ENCODE data around the gene SCARF2. TPM values are rescaled to one million over a fixed set of nuclear protein-coding genes. Genes with fewer than 3 reads are reported as not detected.

SCARF2 gene
- total and polyA plus RNA-seq, 2 experiments from 2014 or later: 1.8 to 16.6 TPM

DNA sequence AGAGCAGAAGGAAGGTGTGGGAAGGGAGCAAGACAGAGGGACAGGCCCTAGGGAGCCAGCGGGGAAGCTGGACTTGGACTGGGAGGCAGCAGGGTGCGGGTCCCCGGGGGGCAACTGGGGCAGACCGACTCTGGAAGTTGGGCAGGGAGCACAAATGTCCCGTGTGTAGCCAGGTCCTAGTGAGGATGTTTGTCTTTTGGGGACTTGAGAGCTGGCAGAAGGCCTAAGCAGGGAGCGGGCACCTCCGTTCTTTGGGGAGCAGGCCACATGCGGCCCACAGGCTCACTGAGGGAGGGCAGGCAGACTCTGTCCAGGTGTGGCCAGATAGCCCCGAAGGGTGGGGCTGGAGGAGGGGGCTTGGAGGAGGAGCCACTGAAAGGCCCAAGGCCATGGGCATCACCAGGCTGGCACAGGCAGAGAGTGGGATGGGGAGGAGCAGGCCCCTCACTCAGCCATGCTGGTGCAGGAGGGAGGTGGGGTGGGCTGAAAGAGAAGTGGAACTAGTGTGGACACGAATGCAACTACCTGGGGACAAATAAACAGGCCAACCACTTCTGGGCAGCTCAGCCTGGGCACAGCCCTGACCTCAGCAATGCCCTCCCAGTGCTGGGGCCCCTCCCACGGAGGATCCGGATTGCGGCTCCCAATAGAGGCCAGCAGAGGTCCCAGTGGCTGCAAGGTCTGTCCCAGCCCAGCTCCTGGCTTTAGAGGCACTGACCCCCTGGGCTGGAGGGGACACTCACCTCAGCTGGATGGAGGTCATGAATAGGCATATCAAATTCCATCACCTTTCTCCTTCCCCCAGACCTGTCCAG is 1.3 kb upstream of the SCARF2 start:
- Histone ChIP-seq H2AFZ (peak overlapping the region; percentile 94; the same call in 1 of the 2 replicates), H3K27me3 (ENCODE audit: insufficient read depth) (peaks cover 56% of the 10 kb centered on the region), H3K27ac (ENCODE audit: low read depth) (no peak overlapping the region), H3K4me2 (peak overlapping the region; percentile 92), H3K79me2 (replicated peaks; ENCODE audit: insufficient read depth) (peaks cover 9% of the 10 kb centered on the region), H3K9me2 (ENCODE audit: insufficient read depth) (no peaks in the 10 kb centered on the region), H3K36me3 (ENCODE audit: insufficient read depth) (no peaks in the 10 kb centered on the region), H3K4me1 (ENCODE audit: insufficient read depth) (peaks cover 7% of the 10 kb centered on the region; the same call in 1 of the 2 replicates), H4K20me1 (replicated peaks; ENCODE audit: insufficient read depth) (peaks cover 8% of the 10 kb centered on the region; the same call in 1 of the 2 replicates), H3K4me3 (peak overlapping the region; percentile 74), H3F3A (replicated peaks; ENCODE audit: low read depth) (0 out of 2 replicates have a peak, but pooled peaks cover 3% of the 10 kb centered on the region)
- TF ChIP-seq CREB1 (CRISPR knock-in tag; IDR thresholded peaks at IDR 0.05; ENCODE audit: low read depth) (no peak), NANOG (IDR thresholded peaks at IDR 0.05; ENCODE audit: borderline replicate concordance) (no peak)
- TF ChIP-seq, protein P1, sequence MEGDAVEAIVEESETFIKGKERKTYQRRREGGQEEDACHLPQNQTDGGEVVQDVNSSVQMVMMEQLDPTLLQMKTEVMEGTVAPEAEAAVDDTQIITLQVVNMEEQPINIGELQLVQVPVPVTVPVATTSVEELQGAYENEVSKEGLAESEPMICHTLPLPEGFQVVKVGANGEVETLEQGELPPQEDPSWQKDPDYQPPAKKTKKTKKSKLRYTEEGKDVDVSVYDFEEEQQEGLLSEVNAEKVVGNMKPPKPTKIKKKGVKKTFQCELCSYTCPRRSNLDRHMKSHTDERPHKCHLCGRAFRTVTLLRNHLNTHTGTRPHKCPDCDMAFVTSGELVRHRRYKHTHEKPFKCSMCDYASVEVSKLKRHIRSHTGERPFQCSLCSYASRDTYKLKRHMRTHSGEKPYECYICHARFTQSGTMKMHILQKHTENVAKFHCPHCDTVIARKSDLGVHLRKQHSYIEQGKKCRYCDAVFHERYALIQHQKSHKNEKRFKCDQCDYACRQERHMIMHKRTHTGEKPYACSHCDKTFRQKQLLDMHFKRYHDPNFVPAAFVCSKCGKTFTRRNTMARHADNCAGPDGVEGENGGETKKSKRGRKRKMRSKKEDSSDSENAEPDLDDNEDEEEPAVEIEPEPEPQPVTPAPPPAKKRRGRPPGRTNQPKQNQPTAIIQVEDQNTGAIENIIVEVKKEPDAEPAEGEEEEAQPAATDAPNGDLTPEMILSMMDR (conservative IDR thresholded peaks at IDR 0.05; ENCODE audit: low read depth in 2 of 2): peak; percentile 34 to 54; a peak in 3 of 4 replicates
- ATAC-seq (peak; percentile 41), DNase-seq (ENCODE audit: low spot score) (peak; percentile 65)
- peaks cover 3% of the 10 kb centered on the region; the same call in 1 of the 3 replicates for H3K36me3 Mint-ChIP-seq (ENCODE audit: low read depth)
- H3K27me3 Mint-ChIP-seq (ENCODE audit: insufficient read depth, low read depth, poor library complexity): peaks cover 46% of the 10 kb centered on the region
- peaks cover 10% of the 10 kb centered on the region for H3K4me1 Mint-ChIP-seq
- no peaks in the 10 kb centered on the region; the same call in 2 of the 3 replicates for H3K9me3 Mint-ChIP-seq
- H3K4me3 Mint-ChIP-seq: peak overlapping the region; percentile 59
- H3K27ac Mint-ChIP-seq: no peak overlapping the region

- Histone ChIP-seq H3F3A (replicated peaks; ENCODE audit: low read depth) (0 out of 2 replicates have a peak, but pooled peaks cover 3% of the 10 kb centered on the region), H3K79me2 (replicated peaks; ENCODE audit: insufficient read depth) (peaks cover 9% of the 10 kb centered on the region), H3K4me3 (peak overlapping the region; percentile 74), H4K20me1 (replicated peaks; ENCODE audit: insufficient read depth) (peaks cover 8% of the 10 kb centered on the region; the same call in 1 of the 2 replicates), H3K27ac (ENCODE audit: low read depth) (no peak overlapping the region), H3K4me2 (peak overlapping the region; percentile 92), H3K27me3 (ENCODE audit: insufficient read depth) (peaks cover 62% of the 10 kb centered on the region), H3K36me3 (ENCODE audit: insufficient read depth) (no peaks in the 10 kb centered on the region), H3K9me2 (ENCODE audit: insufficient read depth) (no peaks in the 10 kb centered on the region), H2AFZ (peak overlapping the region; percentile 94), H3K4me1 (ENCODE audit: insufficient read depth) (peaks cover 7% of the 10 kb centered on the region; the same call in 1 of the 2 replicates)
- no peaks in the 10 kb centered on the region; the same call in 2 of the 3 replicates for H3K9me3 Mint-ChIP-seq
- H3K4me1 Mint-ChIP-seq: peaks cover 10% of the 10 kb centered on the region
- peaks cover 3% of the 10 kb centered on the region; the same call in 1 of the 3 replicates for H3K36me3 Mint-ChIP-seq (ENCODE audit: low read depth)
- peak overlapping the region; percentile 59 for H3K4me3 Mint-ChIP-seq
- H3K27ac Mint-ChIP-seq: no peak overlapping the region
- DNase-seq (ENCODE audit: low spot score): no peak
- peaks cover 48% of the 10 kb centered on the region for H3K27me3 Mint-ChIP-seq (ENCODE audit: insufficient read depth, low read depth, poor library complexity)
- no peak for ATAC-seq
- TF ChIP-seq POLR2AphosphoS5 (IDR thresholded peaks at IDR 0.05; ENCODE audit: low read depth): no peak
- TF ChIP-seq, protein P2, sequence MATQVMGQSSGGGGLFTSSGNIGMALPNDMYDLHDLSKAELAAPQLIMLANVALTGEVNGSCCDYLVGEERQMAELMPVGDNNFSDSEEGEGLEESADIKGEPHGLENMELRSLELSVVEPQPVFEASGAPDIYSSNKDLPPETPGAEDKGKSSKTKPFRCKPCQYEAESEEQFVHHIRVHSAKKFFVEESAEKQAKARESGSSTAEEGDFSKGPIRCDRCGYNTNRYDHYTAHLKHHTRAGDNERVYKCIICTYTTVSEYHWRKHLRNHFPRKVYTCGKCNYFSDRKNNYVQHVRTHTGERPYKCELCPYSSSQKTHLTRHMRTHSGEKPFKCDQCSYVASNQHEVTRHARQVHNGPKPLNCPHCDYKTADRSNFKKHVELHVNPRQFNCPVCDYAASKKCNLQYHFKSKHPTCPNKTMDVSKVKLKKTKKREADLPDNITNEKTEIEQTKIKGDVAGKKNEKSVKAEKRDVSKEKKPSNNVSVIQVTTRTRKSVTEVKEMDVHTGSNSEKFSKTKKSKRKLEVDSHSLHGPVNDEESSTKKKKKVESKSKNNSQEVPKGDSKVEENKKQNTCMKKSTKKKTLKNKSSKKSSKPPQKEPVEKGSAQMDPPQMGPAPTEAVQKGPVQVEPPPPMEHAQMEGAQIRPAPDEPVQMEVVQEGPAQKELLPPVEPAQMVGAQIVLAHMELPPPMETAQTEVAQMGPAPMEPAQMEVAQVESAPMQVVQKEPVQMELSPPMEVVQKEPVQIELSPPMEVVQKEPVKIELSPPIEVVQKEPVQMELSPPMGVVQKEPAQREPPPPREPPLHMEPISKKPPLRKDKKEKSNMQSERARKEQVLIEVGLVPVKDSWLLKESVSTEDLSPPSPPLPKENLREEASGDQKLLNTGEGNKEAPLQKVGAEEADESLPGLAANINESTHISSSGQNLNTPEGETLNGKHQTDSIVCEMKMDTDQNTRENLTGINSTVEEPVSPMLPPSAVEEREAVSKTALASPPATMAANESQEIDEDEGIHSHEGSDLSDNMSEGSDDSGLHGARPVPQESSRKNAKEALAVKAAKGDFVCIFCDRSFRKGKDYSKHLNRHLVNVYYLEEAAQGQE (IDR thresholded peaks at IDR 0.05; ENCODE audit: unreplicated experiment): no peak
- TF ChIP-seq JUNB (IDR thresholded peaks at IDR 0.05; ENCODE audit: unreplicated experiment): no peak
- TF ChIP-seq EZH2phosphoT487 (IDR thresholded peaks at IDR 0.05; ENCODE audit: unreplicated experiment): no peak
- TF ChIP-seq, protein P3, sequence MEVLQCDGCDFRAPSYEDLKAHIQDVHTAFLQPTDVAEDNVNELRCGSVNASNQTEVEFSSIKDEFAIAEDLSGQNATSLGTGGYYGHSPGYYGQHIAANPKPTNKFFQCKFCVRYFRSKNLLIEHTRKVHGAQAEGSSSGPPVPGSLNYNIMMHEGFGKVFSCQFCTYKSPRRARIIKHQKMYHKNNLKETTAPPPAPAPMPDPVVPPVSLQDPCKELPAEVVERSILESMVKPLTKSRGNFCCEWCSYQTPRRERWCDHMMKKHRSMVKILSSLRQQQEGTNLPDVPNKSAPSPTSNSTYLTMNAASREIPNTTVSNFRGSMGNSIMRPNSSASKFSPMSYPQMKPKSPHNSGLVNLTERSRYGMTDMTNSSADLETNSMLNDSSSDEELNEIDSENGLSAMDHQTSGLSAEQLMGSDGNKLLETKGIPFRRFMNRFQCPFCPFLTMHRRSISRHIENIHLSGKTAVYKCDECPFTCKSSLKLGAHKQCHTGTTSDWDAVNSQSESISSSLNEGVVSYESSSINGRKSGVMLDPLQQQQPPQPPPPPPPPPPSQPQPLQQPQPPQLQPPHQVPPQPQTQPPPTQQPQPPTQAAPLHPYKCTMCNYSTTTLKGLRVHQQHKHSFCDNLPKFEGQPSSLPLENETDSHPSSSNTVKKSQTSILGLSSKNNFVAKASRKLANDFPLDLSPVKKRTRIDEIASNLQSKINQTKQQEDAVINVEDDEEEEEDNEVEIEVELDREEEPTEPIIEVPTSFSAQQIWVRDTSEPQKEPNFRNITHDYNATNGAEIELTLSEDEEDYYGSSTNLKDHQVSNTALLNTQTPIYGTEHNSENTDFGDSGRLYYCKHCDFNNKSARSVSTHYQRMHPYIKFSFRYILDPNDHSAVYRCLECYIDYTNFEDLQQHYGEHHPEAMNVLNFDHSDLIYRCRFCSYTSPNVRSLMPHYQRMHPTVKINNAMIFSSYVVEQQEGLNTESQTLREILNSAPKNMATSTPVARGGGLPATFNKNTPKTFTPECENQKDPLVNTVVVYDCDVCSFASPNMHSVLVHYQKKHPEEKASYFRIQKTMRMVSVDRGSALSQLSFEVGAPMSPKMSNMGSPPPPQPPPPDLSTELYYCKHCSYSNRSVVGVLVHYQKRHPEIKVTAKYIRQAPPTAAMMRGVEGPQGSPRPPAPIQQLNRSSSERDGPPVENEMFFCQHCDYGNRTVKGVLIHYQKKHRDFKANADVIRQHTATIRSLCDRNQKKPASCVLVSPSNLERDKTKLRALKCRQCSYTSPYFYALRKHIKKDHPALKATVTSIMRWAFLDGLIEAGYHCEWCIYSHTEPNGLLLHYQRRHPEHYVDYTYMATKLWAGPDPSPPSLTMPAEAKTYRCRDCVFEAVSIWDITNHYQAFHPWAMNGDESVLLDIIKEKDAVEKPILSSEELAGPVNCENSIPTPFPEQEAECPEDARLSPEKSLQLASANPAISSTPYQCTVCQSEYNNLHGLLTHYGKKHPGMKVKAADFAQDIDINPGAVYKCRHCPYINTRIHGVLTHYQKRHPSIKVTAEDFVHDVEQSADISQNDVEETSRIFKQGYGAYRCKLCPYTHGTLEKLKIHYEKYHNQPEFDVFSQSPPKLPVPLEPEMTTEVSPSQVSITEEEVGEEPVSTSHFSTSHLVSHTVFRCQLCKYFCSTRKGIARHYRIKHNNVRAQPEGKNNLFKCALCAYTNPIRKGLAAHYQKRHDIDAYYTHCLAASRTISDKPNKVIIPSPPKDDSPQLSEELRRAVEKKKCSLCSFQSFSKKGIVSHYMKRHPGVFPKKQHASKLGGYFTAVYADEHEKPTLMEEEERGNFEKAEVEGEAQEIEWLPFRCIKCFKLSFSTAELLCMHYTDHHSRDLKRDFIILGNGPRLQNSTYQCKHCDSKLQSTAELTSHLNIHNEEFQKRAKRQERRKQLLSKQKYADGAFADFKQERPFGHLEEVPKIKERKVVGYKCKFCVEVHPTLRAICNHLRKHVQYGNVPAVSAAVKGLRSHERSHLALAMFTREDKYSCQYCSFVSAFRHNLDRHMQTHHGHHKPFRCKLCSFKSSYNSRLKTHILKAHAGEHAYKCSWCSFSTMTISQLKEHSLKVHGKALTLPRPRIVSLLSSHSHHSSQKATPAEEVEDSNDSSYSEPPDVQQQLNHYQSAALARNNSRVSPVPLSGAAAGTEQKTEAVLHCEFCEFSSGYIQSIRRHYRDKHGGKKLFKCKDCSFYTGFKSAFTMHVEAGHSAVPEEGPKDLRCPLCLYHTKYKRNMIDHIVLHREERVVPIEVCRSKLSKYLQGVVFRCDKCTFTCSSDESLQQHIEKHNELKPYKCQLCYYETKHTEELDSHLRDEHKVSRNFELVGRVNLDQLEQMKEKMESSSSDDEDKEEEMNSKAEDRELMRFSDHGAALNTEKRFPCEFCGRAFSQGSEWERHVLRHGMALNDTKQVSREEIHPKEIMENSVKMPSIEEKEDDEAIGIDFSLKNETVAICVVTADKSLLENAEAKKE (CRISPR knock-in tag; IDR thresholded peaks at IDR 0.05): no peak
- no peak for TF ChIP-seq CREB1 (CRISPR knock-in tag; IDR thresholded peaks at IDR 0.05; ENCODE audit: low read depth)
Measured at GRCh38 chr22:20438427-20438677, 727 bp upstream of the SCARF2 start.

Measured in GM23338 (cell line).